HFFc6 (cell line): ENCODE data around the gene UTP4. TPM values are rescaled to one million over a fixed set of nuclear protein-coding genes. Genes with fewer than 3 reads are reported as not detected.
A peak's percentile ranks its signal among the peaks of the same experiment; 100 is the strongest.

ENCODE experiments used
- DNase-seq: peaks from one replicate; pipeline ENCODE4 v3.0.0-alpha.2; 2018
- H3K27ac Mint-ChIP-seq: 2 replicates; pipeline ENCODE4 v1.8.0; 2020; ENCODE audit warnings: mild to moderate bottlenecking, mixed read lengths
- H3K27me3 Mint-ChIP-seq: 2 replicates; pipeline ENCODE4 v1.8.0; 2021; ENCODE audit warnings: mild to moderate bottlenecking, moderate library complexity, mixed read lengths; ENCODE audit not compliant: insufficient read depth
- H3K36me3 Mint-ChIP-seq: 2 replicates; pipeline ENCODE4 v1.8.0; 2021; ENCODE audit warnings: low read depth, mixed read lengths
- H3K4me1 Mint-ChIP-seq: 2 replicates; pipeline ENCODE4 v1.8.0; 2020; ENCODE audit warnings: low read depth, mixed read lengths
- H3K4me3 Mint-ChIP-seq: 2 replicates; pipeline ENCODE4 v1.8.0; 2020; ENCODE audit warnings: mild to moderate bottlenecking, moderate library complexity, mixed read lengths
- H3K9me3 Mint-ChIP-seq: 2 replicates; pipeline ENCODE4 v1.8.0; 2020; ENCODE audit warnings: mild to moderate bottlenecking, mixed read lengths
- CTCF ChIP-seq: fragments of 200-600 bp; sonication (generic); IDR thresholded peaks from 2 replicates; pipeline ENCODE4 v1.5.0; 2021; ENCODE audit warnings: antibody characterized with exemption, mild to moderate bottlenecking
- total RNA-seq, 6 experiments: library from RNA; stranded (reverse); fragmentation: NEBNext Ultra II Directional; extraction: Animal tissue kit (Norgen Biotek cat#: 25700); gene quantifications; 2 replicates in 1 of 6; 3 replicates in 5 of 6; pipeline ENCODE4 v1.2.3, GENCODE V29; 2021

The UTP4 gene
- total RNA-seq, 6 experiments from 2014 or later = 64.1 to 82.4 (median 69.6) TPM

DNA sequence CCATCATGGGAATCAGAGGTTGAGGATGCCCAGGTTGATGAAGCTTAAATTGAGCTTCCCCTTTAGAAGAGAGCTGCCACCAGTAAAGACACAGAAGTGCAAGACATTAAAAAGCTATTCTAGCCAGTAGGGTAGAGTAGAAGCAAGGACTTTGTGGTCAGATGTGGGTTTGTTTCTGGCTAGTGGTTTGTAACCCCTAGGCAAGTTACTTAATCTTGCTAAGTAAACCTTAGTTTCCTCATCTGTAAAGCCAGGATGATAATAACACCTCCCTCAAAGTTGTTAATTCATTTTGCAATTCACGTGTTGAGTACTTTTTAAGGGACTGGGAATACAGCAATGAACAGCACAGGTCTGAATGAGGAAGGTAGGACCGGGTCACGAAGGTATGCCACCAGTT lies 58.1 kb downstream of the UTP4 start:
- Mint-ChIP-seq H3K4me3 (no peak overlapping the region; the same call in 1 of the 2 replicates), H3K27ac (peak overlapping the region; percentile 56; the same call in 1 of the 2 replicates), H3K27me3 (no peaks in the 10 kb centered on the region), H3K9me3 (no peaks in the 10 kb centered on the region), H3K4me1 (peaks cover 71% of the 10 kb centered on the region), H3K36me3 (peaks cover 11% of the 10 kb centered on the region)
- TF ChIP-seq CTCF = no peak
- DNase-seq = no peak

GRCh38 chr16:69191136-69191535 lies 58.7 kb downstream of the UTP4 start:
- no peak for TF ChIP-seq CTCF
- Mint-ChIP-seq H3K4me1 (peaks cover 71% of the 10 kb centered on the region), H3K4me3 (no peak overlapping the region), H3K36me3 (peaks cover 11% of the 10 kb centered on the region), H3K9me3 (no peaks in the 10 kb centered on the region), H3K27me3 (no peaks in the 10 kb centered on the region), H3K27ac (no peak overlapping the region)
- DNase-seq = no peak

- peak; percentile 28 for DNase-seq
- TF ChIP-seq CTCF = no peak
- Mint-ChIP-seq H3K4me3 (no peak overlapping the region), H3K36me3 (peaks cover 11% of the 10 kb centered on the region), H3K27ac (peak overlapping the region; percentile 5; the same call in 1 of the 2 replicates), H3K9me3 (no peaks in the 10 kb centered on the region), H3K4me1 (peaks cover 72% of the 10 kb centered on the region), H3K27me3 (no peaks in the 10 kb centered on the region)
These were observed 61.4 kb downstream of the UTP4 start for GRCh38 chr16:69193855-69194254.

GRCh38 chr16:69194488-69194887 lies 62.0 kb downstream of the UTP4 start:
- H3K4me1 Mint-ChIP-seq = peaks cover 71% of the 10 kb centered on the region
- no peak overlapping the region for H3K4me3 Mint-ChIP-seq
- H3K9me3 Mint-ChIP-seq = no peaks in the 10 kb centered on the region
- H3K27ac Mint-ChIP-seq = no peak overlapping the region
- no peaks in the 10 kb centered on the region for H3K27me3 Mint-ChIP-seq
- peaks cover 11% of the 10 kb centered on the region for H3K36me3 Mint-ChIP-seq
- no peak for DNase-seq
- no peak for TF ChIP-seq CTCF

DNA sequence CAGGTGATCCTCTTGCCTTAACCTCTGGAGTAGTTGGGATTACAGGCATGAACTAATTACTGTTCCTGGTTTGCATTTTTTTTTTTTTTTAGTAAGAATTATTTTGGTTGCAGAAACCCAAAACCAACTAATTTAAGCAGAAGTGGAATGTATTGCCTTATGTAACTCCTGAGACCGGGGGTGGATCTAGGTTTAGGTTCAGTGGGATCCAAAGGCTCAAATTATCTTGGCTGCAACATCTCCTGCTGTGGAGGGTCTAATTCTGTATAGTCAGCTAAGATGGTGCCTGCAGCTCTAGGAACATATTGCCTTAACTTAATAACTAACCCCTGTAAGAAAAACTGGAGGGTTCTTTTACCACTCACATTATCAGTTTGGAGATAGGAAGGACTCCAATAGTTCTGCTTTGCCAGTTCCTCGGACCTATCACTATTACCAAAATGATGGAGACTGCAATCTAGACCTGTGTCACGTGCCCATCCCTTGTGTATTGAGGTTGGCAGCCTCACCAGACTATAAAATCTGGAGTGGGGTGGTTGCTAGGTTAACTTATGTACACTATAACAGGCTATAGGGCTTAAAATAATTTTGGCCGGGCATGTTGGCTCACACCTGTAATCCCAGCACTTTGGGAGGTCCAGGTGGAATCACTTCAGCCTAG lies 63.0 kb downstream of the UTP4 start:
- Mint-ChIP-seq H3K27me3 (no peaks in the 10 kb centered on the region), H3K27ac (no peak overlapping the region), H3K36me3 (peaks cover 11% of the 10 kb centered on the region), H3K4me1 (peaks cover 68% of the 10 kb centered on the region), H3K4me3 (no peak overlapping the region), H3K9me3 (no peaks in the 10 kb centered on the region)
- no peak for DNase-seq
- TF ChIP-seq CTCF = no peak
